WTC11 (cell line): Measurements from ENCODE around the gene ELAVL1. TPM values are rescaled to one million over a fixed set of nuclear protein-coding genes. Genes with fewer than 3 reads are reported as not detected.

Experiments used
- ATAC-seq: fragments of 200-7000 bp; cut with Tn5 transposase; 2 replicates; pipeline ENCODE4 v1.10.0; 2021; ENCODE audit warnings: mild to moderate bottlenecking, moderate library complexity
- CTCF ChIA-PET: fragments of 300-600 bp; sonication (Branson Sonifier 250); formaldehyde crosslinking; loops from one replicate; lab custom pipeline; 2021; ENCODE audit warnings: antibody characterized with exemption; lab: Charles Lee
- POLR2A ChIA-PET: fragments of 350-600 bp; sonication (Branson Sonifier 250); formaldehyde crosslinking; loops from one replicate; lab custom pipeline; 2021; ENCODE audit warnings: antibody characterized with exemption; lab: Charles Lee
- DNase-seq: peaks from one replicate; pipeline ENCODE4 v3.0.0; 2021; ENCODE audit warnings: low spot score
- H3K27ac Mint-ChIP-seq: 2 replicates; pipeline ENCODE4 v1.8.0; 2021; ENCODE audit warnings: mixed read lengths
- H3K27me3 Mint-ChIP-seq: 2 replicates; pipeline ENCODE4 v1.8.0; 2021; ENCODE audit warnings: low read depth, mild to moderate bottlenecking, moderate library complexity, mixed read lengths
- H3K36me3 Mint-ChIP-seq: 2 replicates; pipeline ENCODE4 v1.8.0; 2021; ENCODE audit warnings: mixed read lengths
- H3K4me1 Mint-ChIP-seq: 2 replicates; pipeline ENCODE4 v1.8.0; 2022; ENCODE audit warnings: mixed read lengths
- H3K4me3 Mint-ChIP-seq: 2 replicates; pipeline ENCODE4 v1.8.0; 2021; ENCODE audit warnings: mild to moderate bottlenecking, moderate library complexity, mixed read lengths
- H3K9me3 Mint-ChIP-seq: 2 replicates; pipeline ENCODE4 v1.8.0; 2021; ENCODE audit warnings: mixed read lengths
- ATF1 ChIP-seq: sonication (generic); formaldehyde crosslinking; IDR thresholded peaks from 2 replicates; pipeline ENCODE4 v1.8.1; 2023; ENCODE audit warnings: mild to moderate bottlenecking, moderate library complexity, missing genetic modification reagents
- CBFB ChIP-seq: sonication (generic); formaldehyde crosslinking; IDR thresholded peaks from 2 replicates; pipeline ENCODE4 v1.8.1; 2022; ENCODE audit warnings: mild to moderate bottlenecking, low read depth, missing genetic modification reagents
- ELF4 ChIP-seq: sonication (generic); formaldehyde crosslinking; IDR thresholded peaks from 2 replicates; pipeline ENCODE4 v1.8.1; 2022; ENCODE audit warnings: low read depth, mild to moderate bottlenecking, moderate library complexity, missing genetic modification reagents
- ETV6 ChIP-seq: sonication (generic); formaldehyde crosslinking; IDR thresholded peaks from 2 replicates; pipeline ENCODE4 v1.8.1; 2022; ENCODE audit warnings: mild to moderate bottlenecking, missing genetic modification reagents
- GABPB1 ChIP-seq: sonication (generic); formaldehyde crosslinking; IDR thresholded peaks from 2 replicates; pipeline ENCODE4 v1.8.1; 2023; ENCODE audit warnings: mild to moderate bottlenecking, missing genetic modification reagents
- GTF2I ChIP-seq: fragments of 250-450 bp; sonication (Bioruptor Pico); conservative IDR thresholded peaks from 2 replicates; pipeline ENCODE4 v1.4.0; 2021; ENCODE audit warnings: mild to moderate bottlenecking
- MYBL2 ChIP-seq: sonication (generic); formaldehyde crosslinking; IDR thresholded peaks from 2 replicates; pipeline ENCODE4 v1.8.1; 2023; ENCODE audit warnings: mild to moderate bottlenecking, moderate library complexity, missing genetic modification reagents
- NFATC4 ChIP-seq: fragments of 250-450 bp; sonication (Bioruptor Pico); IDR thresholded peaks from 2 replicates; pipeline ENCODE4 v1.9.0; 2021; ENCODE audit warnings: mild to moderate bottlenecking
- TCF7 ChIP-seq: sonication (generic); formaldehyde crosslinking; IDR thresholded peaks from 2 replicates; pipeline ENCODE4 v1.8.0; 2022; ENCODE audit warnings: mild to moderate bottlenecking, low read depth, missing genetic modification reagents, moderate library complexity
- TEAD1 ChIP-seq: sonication (generic); formaldehyde crosslinking; IDR thresholded peaks from 2 replicates; pipeline ENCODE4 v1.8.0; 2022; ENCODE audit warnings: mild to moderate bottlenecking, missing genetic modification reagents
- TP53 ChIP-seq: sonication (generic); formaldehyde crosslinking; IDR thresholded peaks from 2 replicates; pipeline ENCODE4 v1.8.1; 2023; ENCODE audit warnings: mild to moderate bottlenecking, missing genetic modification reagents
- ZNF138 ChIP-seq: sonication (generic); formaldehyde crosslinking; conservative IDR thresholded peaks from 2 replicates; pipeline ENCODE4 v1.8.1; 2022; ENCODE audit warnings: mild to moderate bottlenecking, moderate library complexity, missing genetic modification reagents
- ZNF396 ChIP-seq: fragments of 250-450 bp; sonication (Bioruptor Pico); IDR thresholded peaks from 2 replicates; pipeline ENCODE4 v1.8.0; 2021; ENCODE audit warnings: mild to moderate bottlenecking, moderate library complexity, borderline replicate concordance
- total RNA-seq: library from RNA; stranded (reverse); gene quantifications from 3 replicates; pipeline ENCODE4 v1.2.3, GENCODE V29; 2021
- TF ChIP-seq, protein P1 (sequence below): fragments of 250-450 bp; sonication (Bioruptor Pico); IDR thresholded peaks from 2 replicates; pipeline ENCODE4 v1.9.0; 2021; ENCODE audit warnings: mild to moderate bottlenecking
- TF ChIP-seq, protein P2 (sequence below): sonication (generic); formaldehyde crosslinking; IDR thresholded peaks from 2 replicates; pipeline ENCODE4 v1.8.1; 2023; ENCODE audit warnings: mild to moderate bottlenecking, missing genetic modification reagents, moderate library complexity
- TF ChIP-seq, protein P3 (sequence below): fragments of 250-450 bp; sonication (Bioruptor Pico); IDR thresholded peaks from 2 replicates; pipeline ENCODE4 v1.9.0; 2021; ENCODE audit warnings: moderate library complexity, mild to moderate bottlenecking, inconsistent platforms, borderline replicate concordance
- TF ChIP-seq, protein P4 (sequence below): fragments of 250-450 bp; sonication (Bioruptor Pico); IDR thresholded peaks from 2 replicates; pipeline ENCODE4 v2.1.2; 2022; ENCODE audit warnings: mild to moderate bottlenecking, moderate library complexity
- TF ChIP-seq, protein P5 (sequence below): fragments of 250-450 bp; sonication (Bioruptor Pico); IDR thresholded peaks from 2 replicates; pipeline ENCODE4 v1.9.0; 2021; ENCODE audit warnings: mild to moderate bottlenecking
- TF ChIP-seq, protein P6 (sequence below): sonication (generic); formaldehyde crosslinking; IDR thresholded peaks from 2 replicates; pipeline ENCODE4 v1.8.1; 2023; ENCODE audit warnings: mild to moderate bottlenecking, missing genetic modification reagents, moderate library complexity
- TF ChIP-seq, protein P7 (sequence below): sonication (generic); formaldehyde crosslinking; IDR thresholded peaks from 2 replicates; pipeline ENCODE4 v1.8.1; 2022; ENCODE audit warnings: mild to moderate bottlenecking, missing genetic modification reagents, moderate library complexity, borderline replicate concordance
- TF ChIP-seq, protein P8 (sequence below): sonication (generic); formaldehyde crosslinking; IDR thresholded peaks from 2 replicates; pipeline ENCODE4 v1.8.0; 2023; ENCODE audit warnings: mild to moderate bottlenecking, missing genetic modification reagents

Gene ELAVL1
- total RNA-seq, 1 experiment from 2014 or later: 160 TPM

DNA sequence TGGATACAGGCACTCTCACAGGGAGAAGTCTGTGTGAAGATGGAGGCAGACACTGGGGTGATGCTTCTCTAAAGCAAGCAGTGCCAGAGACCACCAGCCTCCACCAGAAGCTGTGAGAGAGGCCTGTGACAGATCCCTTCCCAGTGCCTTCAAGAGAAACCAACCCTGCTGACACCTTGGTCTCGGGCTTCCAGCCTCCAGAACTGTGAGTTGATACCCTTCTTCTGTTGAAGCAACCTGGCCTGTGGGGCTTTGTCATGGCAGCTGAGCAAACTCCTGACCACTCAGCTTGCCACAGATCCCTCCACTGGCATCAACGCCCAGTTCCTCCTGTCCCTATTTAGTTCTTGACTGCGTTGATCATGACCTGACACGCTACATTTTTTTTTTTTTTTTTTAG lies 29.0 kb downstream of the ELAVL1 start:
- Mint-ChIP-seq H3K4me3 (no peak overlapping the region), H3K27ac (no peak overlapping the region), H3K4me1 (no peaks in the 10 kb centered on the region), H3K27me3 (no peaks in the 10 kb centered on the region), H3K9me3 (no peaks in the 10 kb centered on the region), H3K36me3 (peaks cover 35% of the 10 kb centered on the region)
- CTCF ChIA-PET: no interaction called here
- ATAC-seq (no peak), DNase-seq (no peak)
- TF ChIP-seq, protein P1, sequence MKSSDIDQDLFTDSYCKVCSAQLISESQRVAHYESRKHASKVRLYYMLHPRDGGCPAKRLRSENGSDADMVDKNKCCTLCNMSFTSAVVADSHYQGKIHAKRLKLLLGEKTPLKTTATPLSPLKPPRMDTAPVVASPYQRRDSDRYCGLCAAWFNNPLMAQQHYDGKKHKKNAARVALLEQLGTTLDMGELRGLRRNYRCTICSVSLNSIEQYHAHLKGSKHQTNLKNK: no peak
- no peak for TF ChIP-seq ZNF396
- TF ChIP-seq, protein P2, sequence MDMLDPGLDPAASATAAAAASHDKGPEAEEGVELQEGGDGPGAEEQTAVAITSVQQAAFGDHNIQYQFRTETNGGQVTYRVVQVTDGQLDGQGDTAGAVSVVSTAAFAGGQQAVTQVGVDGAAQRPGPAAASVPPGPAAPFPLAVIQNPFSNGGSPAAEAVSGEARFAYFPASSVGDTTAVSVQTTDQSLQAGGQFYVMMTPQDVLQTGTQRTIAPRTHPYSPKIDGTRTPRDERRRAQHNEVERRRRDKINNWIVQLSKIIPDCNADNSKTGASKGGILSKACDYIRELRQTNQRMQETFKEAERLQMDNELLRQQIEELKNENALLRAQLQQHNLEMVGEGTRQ: no peak
- no peak for TF ChIP-seq MYBL2 (CRISPR knock-in tag)
- TF ChIP-seq TEAD1 (CRISPR knock-in tag): no peak
- no peak for TF ChIP-seq CBFB
- TF ChIP-seq, protein P3, sequence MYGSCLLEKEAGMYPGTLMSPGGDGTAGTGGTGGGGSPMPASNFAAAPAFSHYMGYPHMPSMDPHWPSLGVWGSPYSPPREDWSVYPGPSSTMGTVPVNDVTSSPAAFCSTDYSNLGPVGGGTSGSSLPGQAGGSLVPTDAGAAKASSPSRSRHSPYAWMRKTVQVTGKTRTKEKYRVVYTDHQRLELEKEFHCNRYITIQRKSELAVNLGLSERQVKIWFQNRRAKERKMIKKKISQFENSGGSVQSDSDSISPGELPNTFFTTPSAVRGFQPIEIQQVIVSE (CRISPR knock-in tag): no peak
- TF ChIP-seq ATF1 (CRISPR knock-in tag): no peak
- TF ChIP-seq, protein P4, sequence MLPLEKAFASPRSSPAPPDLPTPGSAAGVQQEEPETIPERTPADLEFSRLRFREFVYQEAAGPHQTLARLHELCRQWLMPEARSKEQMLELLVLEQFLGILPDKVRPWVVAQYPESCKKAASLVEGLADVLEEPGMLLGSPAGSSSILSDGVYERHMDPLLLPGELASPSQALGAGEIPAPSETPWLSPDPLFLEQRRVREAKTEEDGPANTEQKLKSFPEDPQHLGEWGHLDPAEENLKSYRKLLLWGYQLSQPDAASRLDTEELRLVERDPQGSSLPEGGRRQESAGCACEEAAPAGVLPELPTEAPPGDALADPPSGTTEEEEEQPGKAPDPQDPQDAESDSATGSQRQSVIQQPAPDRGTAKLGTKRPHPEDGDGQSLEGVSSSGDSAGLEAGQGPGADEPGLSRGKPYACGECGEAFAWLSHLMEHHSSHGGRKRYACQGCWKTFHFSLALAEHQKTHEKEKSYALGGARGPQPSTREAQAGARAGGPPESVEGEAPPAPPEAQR (CRISPR knock-in tag): no peak
- no peak for TF ChIP-seq ELF4 (CRISPR knock-in tag)
- TF ChIP-seq TP53 (CRISPR knock-in tag): no peak
- no peak for TF ChIP-seq NFATC4 (CRISPR knock-in tag)
- no peak for TF ChIP-seq GABPB1 (CRISPR knock-in tag)
- TF ChIP-seq GTF2I (CRISPR knock-in tag): no peak
- no peak for TF ChIP-seq ETV6 (CRISPR knock-in tag)
- TF ChIP-seq TCF7 (CRISPR knock-in tag): no peak
- POLR2A ChIA-PET: no interaction called here

DNA sequence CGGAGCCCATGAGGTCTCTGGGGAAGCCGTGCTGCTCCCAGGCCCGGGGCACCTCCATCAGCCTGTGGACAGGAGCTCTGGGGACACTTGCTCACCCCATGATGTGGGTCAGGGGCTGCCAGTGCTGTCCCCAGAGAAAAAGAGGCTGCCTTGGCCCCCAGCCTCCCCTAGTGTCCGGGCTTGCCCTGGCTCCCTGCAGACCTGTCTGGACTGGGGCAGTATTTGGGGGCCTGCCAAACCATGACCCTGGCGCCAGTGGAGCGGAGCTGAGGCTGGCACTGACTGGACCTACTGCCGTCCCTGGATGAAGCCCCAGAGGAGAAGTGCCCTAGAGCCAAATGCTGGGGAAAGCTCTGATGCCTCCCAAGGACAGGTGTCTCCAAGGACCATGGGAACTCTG lies 30.4 kb downstream of the ELAVL1 start:
- Mint-ChIP-seq H3K36me3 (peaks cover 30% of the 10 kb centered on the region), H3K9me3 (no peaks in the 10 kb centered on the region), H3K27me3 (no peaks in the 10 kb centered on the region), H3K27ac (no peak overlapping the region), H3K4me3 (no peak overlapping the region), H3K4me1 (peaks cover 10% of the 10 kb centered on the region)
- POLR2A ChIA-PET: no interaction called here
- ATAC-seq: no peak
- TF ChIP-seq ZNF138 (CRISPR knock-in tag) (no peak), ATF1 (CRISPR knock-in tag) (no peak)
- TF ChIP-seq, protein P5, sequence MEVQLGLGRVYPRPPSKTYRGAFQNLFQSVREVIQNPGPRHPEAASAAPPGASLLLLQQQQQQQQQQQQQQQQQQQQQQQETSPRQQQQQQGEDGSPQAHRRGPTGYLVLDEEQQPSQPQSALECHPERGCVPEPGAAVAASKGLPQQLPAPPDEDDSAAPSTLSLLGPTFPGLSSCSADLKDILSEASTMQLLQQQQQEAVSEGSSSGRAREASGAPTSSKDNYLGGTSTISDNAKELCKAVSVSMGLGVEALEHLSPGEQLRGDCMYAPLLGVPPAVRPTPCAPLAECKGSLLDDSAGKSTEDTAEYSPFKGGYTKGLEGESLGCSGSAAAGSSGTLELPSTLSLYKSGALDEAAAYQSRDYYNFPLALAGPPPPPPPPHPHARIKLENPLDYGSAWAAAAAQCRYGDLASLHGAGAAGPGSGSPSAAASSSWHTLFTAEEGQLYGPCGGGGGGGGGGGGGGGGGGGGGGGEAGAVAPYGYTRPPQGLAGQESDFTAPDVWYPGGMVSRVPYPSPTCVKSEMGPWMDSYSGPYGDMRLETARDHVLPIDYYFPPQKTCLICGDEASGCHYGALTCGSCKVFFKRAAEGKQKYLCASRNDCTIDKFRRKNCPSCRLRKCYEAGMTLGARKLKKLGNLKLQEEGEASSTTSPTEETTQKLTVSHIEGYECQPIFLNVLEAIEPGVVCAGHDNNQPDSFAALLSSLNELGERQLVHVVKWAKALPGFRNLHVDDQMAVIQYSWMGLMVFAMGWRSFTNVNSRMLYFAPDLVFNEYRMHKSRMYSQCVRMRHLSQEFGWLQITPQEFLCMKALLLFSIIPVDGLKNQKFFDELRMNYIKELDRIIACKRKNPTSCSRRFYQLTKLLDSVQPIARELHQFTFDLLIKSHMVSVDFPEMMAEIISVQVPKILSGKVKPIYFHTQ (CRISPR knock-in tag): no peak
- TF ChIP-seq, protein P6, sequence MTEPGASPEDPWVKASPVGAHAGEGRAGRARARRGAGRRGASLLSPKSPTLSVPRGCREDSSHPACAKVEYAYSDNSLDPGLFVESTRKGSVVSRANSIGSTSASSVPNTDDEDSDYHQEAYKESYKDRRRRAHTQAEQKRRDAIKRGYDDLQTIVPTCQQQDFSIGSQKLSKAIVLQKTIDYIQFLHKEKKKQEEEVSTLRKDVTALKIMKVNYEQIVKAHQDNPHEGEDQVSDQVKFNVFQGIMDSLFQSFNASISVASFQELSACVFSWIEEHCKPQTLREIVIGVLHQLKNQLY (CRISPR knock-in tag): no peak
- TF ChIP-seq, protein P7, sequence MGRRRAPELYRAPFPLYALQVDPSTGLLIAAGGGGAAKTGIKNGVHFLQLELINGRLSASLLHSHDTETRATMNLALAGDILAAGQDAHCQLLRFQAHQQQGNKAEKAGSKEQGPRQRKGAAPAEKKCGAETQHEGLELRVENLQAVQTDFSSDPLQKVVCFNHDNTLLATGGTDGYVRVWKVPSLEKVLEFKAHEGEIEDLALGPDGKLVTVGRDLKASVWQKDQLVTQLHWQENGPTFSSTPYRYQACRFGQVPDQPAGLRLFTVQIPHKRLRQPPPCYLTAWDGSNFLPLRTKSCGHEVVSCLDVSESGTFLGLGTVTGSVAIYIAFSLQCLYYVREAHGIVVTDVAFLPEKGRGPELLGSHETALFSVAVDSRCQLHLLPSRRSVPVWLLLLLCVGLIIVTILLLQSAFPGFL (CRISPR knock-in tag): no peak
- TF ChIP-seq, protein P8, sequence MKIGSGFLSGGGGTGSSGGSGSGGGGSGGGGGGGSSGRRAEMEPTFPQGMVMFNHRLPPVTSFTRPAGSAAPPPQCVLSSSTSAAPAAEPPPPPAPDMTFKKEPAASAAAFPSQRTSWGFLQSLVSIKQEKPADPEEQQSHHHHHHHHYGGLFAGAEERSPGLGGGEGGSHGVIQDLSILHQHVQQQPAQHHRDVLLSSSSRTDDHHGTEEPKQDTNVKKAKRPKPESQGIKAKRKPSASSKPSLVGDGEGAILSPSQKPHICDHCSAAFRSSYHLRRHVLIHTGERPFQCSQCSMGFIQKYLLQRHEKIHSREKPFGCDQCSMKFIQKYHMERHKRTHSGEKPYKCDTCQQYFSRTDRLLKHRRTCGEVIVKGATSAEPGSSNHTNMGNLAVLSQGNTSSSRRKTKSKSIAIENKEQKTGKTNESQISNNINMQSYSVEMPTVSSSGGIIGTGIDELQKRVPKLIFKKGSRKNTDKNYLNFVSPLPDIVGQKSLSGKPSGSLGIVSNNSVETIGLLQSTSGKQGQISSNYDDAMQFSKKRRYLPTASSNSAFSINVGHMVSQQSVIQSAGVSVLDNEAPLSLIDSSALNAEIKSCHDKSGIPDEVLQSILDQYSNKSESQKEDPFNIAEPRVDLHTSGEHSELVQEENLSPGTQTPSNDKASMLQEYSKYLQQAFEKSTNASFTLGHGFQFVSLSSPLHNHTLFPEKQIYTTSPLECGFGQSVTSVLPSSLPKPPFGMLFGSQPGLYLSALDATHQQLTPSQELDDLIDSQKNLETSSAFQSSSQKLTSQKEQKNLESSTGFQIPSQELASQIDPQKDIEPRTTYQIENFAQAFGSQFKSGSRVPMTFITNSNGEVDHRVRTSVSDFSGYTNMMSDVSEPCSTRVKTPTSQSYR (CRISPR knock-in tag): no peak
- DNase-seq: no peak
- CTCF ChIA-PET: interaction anchor here (0.6 to 2.9 kb wide), 3 partner anchors 27 to 55 kb away, joined by 6 to 12 read pairs (median 8); partner anchors contain the start of genes SNAPC2 and TIMM44
